HG03378 (cell line): Measurements from ENCODE around the gene LZIC.
"Not testable (repeated sequence)": the region's sequence is repeated elsewhere in the genome, so short reads cannot be mapped to it uniquely, and the experiment has no call there.

ENCODE experiments used
- ATAC-seq: cut with Tn5 transposase; IDR thresholded peaks from one replicate; pipeline ENCODE4 v1.9.1; 2021; ENCODE audit warnings: mild to moderate bottlenecking, moderate library complexity; ENCODE audit not compliant: unreplicated experiment

LZIC gene

GRCh38 chr1:9942939-9943788 is at the start of gene LZIC, which contains the start of gene NMNAT1:
Gene LZIC, minus strand, starts transcription at chr1:9943391. Its CDS starts 6,772 bp downstream, at chr1:9936619.
Gene NMNAT1, plus strand, starts transcription at chr1:9943475. Its CDS starts 28,599 bp downstream, at chr1:9972074.
- peak; percentile 85 for ATAC-seq

- ATAC-seq, result no peak
Measured at GRCh38 chr1:9992910-9993309, 49.7 kb upstream of the LZIC start.

- ATAC-seq, result no peak
Measured at GRCh38 chr1:9990944-9991343, 47.8 kb upstream of the LZIC start.

GRCh38 chr1:9989773-9990172 is 46.6 kb upstream of the LZIC start:
- ATAC-seq, result no peak

- no peak for ATAC-seq
Measured at GRCh38 chr1:9985001-9985400, 41.8 kb upstream of the LZIC start.

- ATAC-seq, result no peak
Measured at GRCh38 chr1:9984253-9984652, 41.1 kb upstream of the LZIC start.

- no peak for ATAC-seq
Measured at GRCh38 chr1:9960706-9961562, 17.7 kb upstream of the LZIC start.

GRCh38 chr1:9960011-9960410 is 16.8 kb upstream of the LZIC start:
- ATAC-seq, result no peak

- ATAC-seq, result no peak
Measured at GRCh38 chr1:9957726-9958125, 14.5 kb upstream of the LZIC start.

- no peak for ATAC-seq
Measured at GRCh38 chr1:9946315-9946714, 3.1 kb upstream of the LZIC start.

- ATAC-seq, result peak; percentile 32
Measured at GRCh38 chr1:9942399-9942938, 722 bp downstream of the LZIC start.

- ATAC-seq, result no peak
Measured at GRCh38 chr1:9929431-9930385, 13.5 kb downstream of the LZIC start.

- ATAC-seq, result no peak
Measured at GRCh38 chr1:9927259-9927658, 15.9 kb downstream of the LZIC start.

- no peak for ATAC-seq
Measured at GRCh38 chr1:9922342-9922741, 20.8 kb downstream of the LZIC start.

- ATAC-seq, result no peak
Measured at GRCh38 chr1:9920606-9921005, 22.6 kb downstream of the LZIC start.

GRCh38 chr1:9917901-9918300 is 25.3 kb downstream of the LZIC start:
- ATAC-seq, result no peak

GRCh38 chr1:9917495-9917894 is 25.7 kb downstream of the LZIC start:
- ATAC-seq, result not testable (repeated sequence)

GRCh38 chr1:9916452-9916851 is 26.7 kb downstream of the LZIC start:
- no peak for ATAC-seq

- ATAC-seq, result no peak
Measured at GRCh38 chr1:9914610-9914937, 28.6 kb downstream of the LZIC start.

GRCh38 chr1:9912264-9912936 is 30.8 kb downstream of the LZIC start:
- ATAC-seq, result no peak
